ENCODE measurements around the gene RBM33. TPM values are rescaled to one million over a fixed set of nuclear protein-coding genes. Genes with fewer than 3 reads are reported as not detected.

Gene RBM33
- total RNA-seq, 2 donors from 2014 or later: 82.3 to 128 TPM

DNA sequence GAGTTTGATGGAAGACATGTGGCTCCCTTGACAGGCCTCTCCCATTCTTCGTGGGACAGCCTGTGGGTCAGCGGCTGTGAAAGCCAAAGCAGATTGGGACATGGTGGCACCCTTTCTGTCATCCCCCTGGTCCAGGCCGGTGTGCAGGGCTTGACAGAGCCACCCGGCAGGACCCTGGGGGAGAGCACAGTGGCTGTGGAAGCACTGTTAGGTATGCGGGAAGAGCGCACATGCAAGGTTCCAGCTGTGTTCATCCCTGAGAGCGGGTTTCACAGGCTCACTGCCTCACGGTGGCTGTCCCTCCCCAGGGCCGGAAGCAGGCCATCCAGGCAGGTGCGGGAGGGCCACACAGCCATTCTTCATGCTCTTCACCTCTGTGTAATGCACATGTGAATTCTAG lies 138.0 kb downstream of the RBM33 start:
- Mint-ChIP-seq H3K27ac (peak overlapping the region in 1 of 2 donors; percentile 63), H3K9me3 (no peaks in the 10 kb centered on the region), H3K4me3 (no peak overlapping the region), H3K4me1 (ENCODE audit: low read depth in 2 of 2) (peaks cover 0 to 3% of the 10 kb centered on the region in 2 donors), H3K27me3 (no peaks in the 10 kb centered on the region), H3K36me3 (peaks cover 12% of the 10 kb centered on the region)
- DNase-seq (ENCODE audit: low spot score) (peak; percentile 37), ATAC-seq (no peak)

DNA sequence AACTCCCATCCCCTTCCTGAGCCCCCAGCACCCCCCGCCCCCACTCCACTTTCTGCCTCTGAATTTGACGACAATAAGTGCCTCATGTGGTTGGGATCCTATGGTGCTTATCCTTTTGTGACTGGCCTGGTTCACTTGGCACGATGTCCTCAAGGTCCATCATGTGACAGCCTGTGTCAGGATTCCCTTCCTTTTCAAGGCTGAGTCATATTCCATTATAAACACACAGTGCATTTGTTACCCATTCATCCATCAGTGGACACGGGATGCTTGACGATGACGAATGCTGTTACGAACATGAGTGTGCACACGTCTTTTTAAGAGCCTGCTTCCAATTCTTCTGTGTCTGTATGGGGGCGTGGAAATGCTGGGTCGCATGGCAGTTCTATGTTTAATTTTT lies 141.1 kb downstream of the RBM33 start:
- H3K9me3 Mint-ChIP-seq: no peaks in the 10 kb centered on the region
- H3K4me1 Mint-ChIP-seq (ENCODE audit: low read depth in 2 of 2): peaks cover 4% of the 10 kb centered on the region in 2 donors
- no peak for ATAC-seq
- peaks cover 0 to 3% of the 10 kb centered on the region in 2 donors for H3K27me3 Mint-ChIP-seq
- H3K36me3 Mint-ChIP-seq: peaks cover 9% of the 10 kb centered on the region
- DNase-seq (ENCODE audit: low spot score): peak; percentile 20
- H3K4me3 Mint-ChIP-seq: no peak overlapping the region
- no peak overlapping the region for H3K27ac Mint-ChIP-seq

GRCh38 chr7:155786491-155786890 lies 142.0 kb downstream of the RBM33 start:
- Mint-ChIP-seq H3K36me3 (no peaks in the 10 kb centered on the region), H3K27ac (no peak overlapping the region), H3K4me3 (no peak overlapping the region), H3K27me3 (peaks cover 0 to 3% of the 10 kb centered on the region in 2 donors), H3K4me1 (ENCODE audit: low read depth in 2 of 2) (peaks cover 4% of the 10 kb centered on the region in 2 donors), H3K9me3 (no peaks in the 10 kb centered on the region)
- ATAC-seq (no peak), DNase-seq (ENCODE audit: low spot score) (no peak)

DNA sequence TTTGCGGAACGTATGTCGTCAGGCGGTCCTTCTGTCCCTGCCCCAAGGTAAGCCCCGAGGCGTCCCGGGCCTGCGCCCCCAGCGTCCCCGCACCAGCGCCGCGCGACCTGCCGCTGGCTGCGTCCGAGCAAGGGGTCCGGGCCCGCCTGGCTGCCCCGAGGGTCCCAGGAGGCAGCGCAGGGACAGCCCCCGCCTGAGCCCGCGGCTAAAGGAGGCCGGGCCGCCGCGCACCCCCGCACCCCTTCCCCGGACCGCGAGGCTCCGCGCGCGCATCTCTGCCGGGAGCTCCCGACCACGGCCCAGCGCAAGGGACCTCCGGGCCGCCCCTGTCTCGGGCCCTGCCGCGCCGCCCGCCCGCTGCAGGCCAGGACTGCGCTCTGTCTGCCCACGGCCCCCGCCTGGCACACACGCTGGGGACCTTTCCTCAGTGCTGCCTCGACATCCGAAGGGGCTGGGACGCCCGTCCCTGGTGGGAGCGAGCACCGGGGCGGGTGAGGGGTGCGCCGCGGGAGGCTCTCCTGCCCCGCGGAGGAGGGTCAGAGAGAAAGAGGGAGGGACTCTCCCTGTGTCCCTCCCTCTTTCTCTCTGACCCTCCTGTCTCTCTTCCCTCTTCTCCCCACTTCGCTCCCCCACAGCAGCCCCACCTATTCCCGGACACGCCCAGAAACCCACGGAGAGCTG lies 142.8 kb downstream of the RBM33 start:
- H3K4me3 Mint-ChIP-seq: no peak overlapping the region

GRCh38 chr7:155788616-155789000 lies 144.1 kb downstream of the RBM33 start:
- H3K27ac Mint-ChIP-seq: no peak overlapping the region
- DNase-seq (ENCODE audit: low spot score) (peak; percentile 59), ATAC-seq (no peak)
- H3K4me3 Mint-ChIP-seq: no peak overlapping the region
- H3K27me3 Mint-ChIP-seq: peaks cover 0 to 3% of the 10 kb centered on the region in 2 donors
- H3K36me3 Mint-ChIP-seq: no peaks in the 10 kb centered on the region
- H3K9me3 Mint-ChIP-seq: no peaks in the 10 kb centered on the region
- H3K4me1 Mint-ChIP-seq (ENCODE audit: low read depth in 2 of 2): peaks cover 4% of the 10 kb centered on the region in 2 donors

More for the DNA sequence above, 142.8 kb downstream of the RBM33 start:
- ATAC-seq (no peak), DNase-seq (ENCODE audit: low spot score) (peak; percentile 54)
- Mint-ChIP-seq H3K9me3 (no peaks in the 10 kb centered on the region), H3K27ac (no peak overlapping the region), H3K4me1 (ENCODE audit: low read depth in 2 of 2) (peaks cover 4% of the 10 kb centered on the region in 2 donors), H3K27me3 (peaks cover 0 to 3% of the 10 kb centered on the region in 2 donors), H3K36me3 (no peaks in the 10 kb centered on the region)

DNA sequence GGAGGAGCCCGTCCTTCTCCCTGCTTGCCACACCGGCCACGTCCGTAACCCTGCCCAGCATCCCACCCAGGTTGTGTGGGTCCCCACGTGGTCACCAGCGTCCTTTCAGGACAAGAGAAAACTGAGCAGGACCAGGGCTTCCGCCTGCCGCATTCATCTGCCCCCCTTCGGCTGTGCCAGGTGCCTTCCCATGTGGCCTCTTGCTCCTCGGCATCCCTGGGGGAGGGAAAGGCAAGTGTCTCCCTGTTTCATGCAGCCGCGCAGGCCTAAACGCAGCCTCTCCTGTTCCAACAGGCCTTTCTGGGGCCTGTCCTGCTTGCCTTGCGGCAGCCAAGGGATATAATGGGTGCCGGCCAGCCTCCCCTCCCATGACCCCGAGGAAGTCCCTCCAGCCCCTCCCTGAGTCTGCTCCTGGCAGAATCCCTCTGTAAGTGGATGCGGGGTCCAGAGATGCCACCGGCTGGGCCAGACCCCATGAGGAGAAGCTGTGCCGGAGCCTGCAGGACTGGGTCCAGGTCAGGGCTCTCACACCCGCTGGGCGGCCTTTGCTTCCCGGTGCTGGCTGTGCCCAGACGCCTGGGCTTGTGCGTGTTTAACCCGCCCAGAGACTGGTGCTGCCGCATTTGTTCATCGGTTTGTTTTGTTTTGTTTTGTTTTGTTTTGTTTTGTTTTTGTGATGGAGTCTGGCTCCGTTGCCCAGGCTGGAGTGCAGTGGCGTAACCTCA lies 144.7 kb downstream of the RBM33 start:
- Mint-ChIP-seq H3K9me3 (no peaks in the 10 kb centered on the region), H3K4me1 (ENCODE audit: low read depth in 2 of 2) (peaks cover 4% of the 10 kb centered on the region in 2 donors), H3K4me3 (no peak overlapping the region), H3K36me3 (no peaks in the 10 kb centered on the region), H3K27me3 (peaks cover 0 to 3% of the 10 kb centered on the region in 2 donors), H3K27ac (no peak overlapping the region)
- DNase-seq (ENCODE audit: low spot score): peak; percentile 53
- ATAC-seq: no peak

DNA sequence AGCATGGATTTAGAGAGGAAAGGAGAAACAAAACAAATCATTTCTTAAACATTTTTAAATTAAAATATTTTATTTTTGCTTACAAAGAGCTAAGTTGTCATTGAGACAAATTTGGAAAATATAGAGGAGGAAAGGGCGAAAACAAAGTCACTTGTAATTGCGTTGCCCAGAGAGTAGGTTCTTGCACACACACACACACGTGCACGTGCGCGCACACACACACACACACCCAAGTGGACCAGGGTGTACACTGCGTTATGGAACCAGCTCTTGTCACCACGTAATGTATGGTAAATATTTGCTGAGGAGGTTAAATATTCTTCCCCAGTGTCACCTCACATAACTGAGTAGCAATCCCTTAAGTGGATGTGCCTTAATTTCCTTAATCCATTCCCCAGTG lies 146.2 kb downstream of the RBM33 start:
- Mint-ChIP-seq H3K9me3 (no peaks in the 10 kb centered on the region), H3K4me1 (ENCODE audit: low read depth in 2 of 2) (peaks cover 4% of the 10 kb centered on the region in 2 donors), H3K27me3 (peaks cover 0 to 3% of the 10 kb centered on the region in 2 donors), H3K36me3 (no peaks in the 10 kb centered on the region), H3K4me3 (no peak overlapping the region), H3K27ac (no peak overlapping the region)
- DNase-seq (ENCODE audit: low spot score) (no peak), ATAC-seq (no peak)

DNA sequence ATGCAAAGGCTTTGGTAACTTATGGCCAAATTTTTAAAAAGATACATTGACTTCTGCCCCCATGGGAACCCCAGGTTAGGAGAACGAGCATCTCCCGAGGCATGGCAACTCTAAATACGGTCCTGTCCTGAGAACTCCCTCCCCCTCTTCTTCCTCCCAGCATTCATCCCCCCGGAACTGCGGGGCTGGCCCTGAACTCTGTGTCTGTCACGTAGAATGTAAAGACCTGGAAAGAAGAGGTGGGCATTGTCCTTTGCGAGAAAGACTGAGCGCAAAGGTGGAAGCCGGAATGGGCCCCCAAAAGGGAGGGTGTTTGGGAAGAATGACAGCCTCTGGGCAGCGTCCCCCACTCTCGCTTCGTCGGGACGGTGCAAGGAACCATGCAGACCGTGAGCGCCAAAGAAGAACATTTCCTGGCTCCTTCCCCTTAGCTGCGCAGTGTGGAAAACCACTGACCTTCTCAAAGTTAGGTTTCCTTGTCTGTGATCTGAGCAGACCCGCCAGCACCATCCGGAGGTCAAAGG lies 146.8 kb downstream of the RBM33 start:
- ATAC-seq (no peak), DNase-seq (ENCODE audit: low spot score) (peak; percentile 37)
- Mint-ChIP-seq H3K4me1 (ENCODE audit: low read depth in 2 of 2) (peaks cover 4% of the 10 kb centered on the region in 2 donors), H3K36me3 (no peaks in the 10 kb centered on the region), H3K9me3 (no peaks in the 10 kb centered on the region), H3K27ac (no peak overlapping the region), H3K27me3 (peaks cover 0 to 3% of the 10 kb centered on the region in 2 donors), H3K4me3 (no peak overlapping the region)

DNA sequence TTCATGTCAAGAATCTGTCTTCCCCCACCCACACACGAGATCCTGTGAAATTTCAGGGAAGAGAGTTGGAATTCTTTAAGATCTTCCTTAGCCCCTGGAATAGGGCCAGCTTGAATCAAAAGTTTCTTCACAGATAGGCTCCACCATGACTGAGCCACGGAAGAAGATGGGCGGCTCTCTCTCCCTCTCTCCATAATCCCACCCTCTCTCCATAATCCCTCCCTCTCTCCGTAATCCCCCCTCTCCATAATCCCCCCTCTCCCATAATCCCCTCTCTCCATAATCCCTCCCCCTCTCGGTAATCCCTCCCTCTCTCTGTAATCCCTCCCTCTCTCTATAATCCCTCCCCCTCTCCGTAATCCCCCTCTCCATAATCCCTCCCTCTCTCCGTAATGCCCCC lies 147.4 kb downstream of the RBM33 start:
- Mint-ChIP-seq H3K27me3 (peaks cover 0 to 3% of the 10 kb centered on the region in 2 donors), H3K9me3 (no peaks in the 10 kb centered on the region), H3K27ac (no peak overlapping the region), H3K4me1 (ENCODE audit: low read depth in 2 of 2) (peaks cover 4% of the 10 kb centered on the region in 2 donors), H3K36me3 (no peaks in the 10 kb centered on the region), H3K4me3 (no peak overlapping the region)
- no peak for ATAC-seq
- no peak for DNase-seq (ENCODE audit: low spot score)

GRCh38 chr7:155792315-155792960 lies 148.0 kb downstream of the RBM33 start:
- ATAC-seq: no peak
- Mint-ChIP-seq H3K27me3 (peaks cover 0 to 3% of the 10 kb centered on the region in 2 donors), H3K4me1 (ENCODE audit: low read depth in 2 of 2) (peaks cover 4% of the 10 kb centered on the region in 2 donors), H3K36me3 (no peaks in the 10 kb centered on the region), H3K4me3 (no peak overlapping the region), H3K27ac (no peak overlapping the region), H3K9me3 (no peaks in the 10 kb centered on the region)
- no peak for DNase-seq (ENCODE audit: low spot score)

DNA sequence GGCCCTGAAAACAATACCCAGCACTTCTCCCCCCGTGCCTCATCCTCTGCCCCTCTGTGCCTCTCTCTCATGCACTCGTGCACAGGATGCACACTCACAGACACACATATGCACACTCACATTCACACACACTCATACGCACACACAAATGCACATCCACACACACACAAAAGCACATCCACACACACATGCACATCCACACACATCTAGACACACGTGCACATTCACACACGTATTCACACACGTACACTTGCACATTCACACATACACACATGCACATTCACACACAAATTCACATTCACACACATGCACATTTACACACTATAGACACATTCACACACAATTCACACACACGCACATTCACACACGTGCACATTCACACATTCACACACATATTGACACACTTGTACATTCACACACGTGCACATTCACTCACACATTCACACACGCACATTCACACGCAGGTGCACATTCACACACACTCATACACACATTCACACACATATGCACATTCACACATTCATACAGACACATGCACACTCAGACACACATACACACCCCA lies 148.6 kb downstream of the RBM33 start:
- Mint-ChIP-seq H3K27me3 (peaks cover 0 to under 1% of the 10 kb centered on the region in 2 donors), H3K27ac (no peak overlapping the region), H3K4me1 (ENCODE audit: low read depth in 2 of 2) (no peaks in the 10 kb centered on the region), H3K4me3 (no peak overlapping the region), H3K36me3 (no peaks in the 10 kb centered on the region), H3K9me3 (no peaks in the 10 kb centered on the region)
- ATAC-seq: no peak
- peak; percentile 22 for DNase-seq (ENCODE audit: low spot score)

DNA sequence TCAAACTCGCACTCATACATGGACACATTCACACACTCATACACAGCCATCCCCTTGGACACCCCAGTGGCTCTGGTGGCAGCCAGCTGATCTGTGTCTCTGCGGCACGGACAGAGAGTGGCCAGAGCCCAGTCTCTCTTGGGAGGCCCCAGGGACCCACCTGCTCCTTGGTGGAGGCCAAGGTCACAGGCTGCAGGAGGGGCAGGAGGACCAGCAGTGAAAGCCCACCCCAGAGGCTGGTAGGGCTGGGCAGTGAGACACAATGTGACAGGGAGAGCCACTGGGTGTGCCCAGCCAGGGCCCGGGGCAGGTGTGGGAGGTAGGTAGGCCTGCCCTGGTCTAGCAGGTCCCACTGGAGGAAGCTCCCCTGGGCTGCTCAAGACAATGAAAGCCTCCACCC lies 149.3 kb downstream of the RBM33 start:
- H3K36me3 Mint-ChIP-seq: no peaks in the 10 kb centered on the region
- peak; percentile 49 for DNase-seq (ENCODE audit: low spot score)
- peak in 1 of 2 donors; percentile 17 for ATAC-seq
- peaks cover 5 to 7% of the 10 kb centered on the region in 2 donors for H3K27me3 Mint-ChIP-seq
- no peaks in the 10 kb centered on the region for H3K4me1 Mint-ChIP-seq (ENCODE audit: low read depth in 2 of 2)
- H3K4me3 Mint-ChIP-seq: no peak overlapping the region
- no peak overlapping the region for H3K27ac Mint-ChIP-seq
- no peaks in the 10 kb centered on the region for H3K9me3 Mint-ChIP-seq

DNA sequence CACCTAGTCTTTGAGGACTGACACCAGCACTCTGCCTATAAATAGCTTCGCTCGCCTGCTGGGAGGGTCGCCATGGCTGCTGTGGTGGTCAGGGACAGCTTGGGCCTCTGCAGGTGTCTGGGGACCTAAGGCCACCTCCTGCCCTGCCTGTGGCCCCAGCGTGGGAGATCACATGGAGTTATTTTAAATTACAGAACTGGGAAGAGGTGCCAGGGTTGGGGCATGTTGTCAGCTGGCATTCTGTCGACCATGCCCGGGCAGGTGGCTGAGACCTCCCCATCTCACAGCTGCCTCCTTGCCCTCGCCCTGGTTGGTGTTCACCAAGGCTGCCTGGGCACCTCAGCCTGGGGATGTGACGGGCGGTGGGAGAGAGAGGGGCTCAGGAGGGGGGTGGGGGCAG lies 149.7 kb downstream of the RBM33 start:
- H3K4me3 Mint-ChIP-seq: no peak overlapping the region
- no peak overlapping the region for H3K27ac Mint-ChIP-seq
- no peaks in the 10 kb centered on the region for H3K36me3 Mint-ChIP-seq
- DNase-seq (ENCODE audit: low spot score) (peak; percentile 25), ATAC-seq (no peak)
- H3K9me3 Mint-ChIP-seq: no peaks in the 10 kb centered on the region
- no peaks in the 10 kb centered on the region for H3K4me1 Mint-ChIP-seq (ENCODE audit: low read depth in 2 of 2)
- H3K27me3 Mint-ChIP-seq: peaks cover 6 to 10% of the 10 kb centered on the region in 2 donors
